Keratinocyte (primary cell): ENCODE results near the gene TECPR1.

Source experiments
- CTCF ChIP-seq, 3 experiments: IDR thresholded peaks in 1 of 3; conservative IDR thresholded peaks in 1 of 3; optimal IDR thresholded peaks in 1 of 3; 2 replicates in 2 of 3; 3 replicates in 1 of 3; pipeline versions ENCODE3 to v1.5.1; 2011; ENCODE audit warnings: low read length in 3 of 3, mild to moderate bottlenecking in 3 of 3, moderate library complexity in 2 of 3, control low read depth in 1 of 3, inconsistent platforms in 1 of 3; ENCODE audit not compliant: insufficient read depth in 2 of 3; ENCODE audit errors: extremely low read depth in 1 of 3
- EZH2 ChIP-seq: IDR thresholded peaks from one replicate; pipeline ENCODE4 v1.6.1; 2012; ENCODE audit warnings: inconsistent platforms, mild to moderate bottlenecking, low read length, moderate library complexity

DNA sequence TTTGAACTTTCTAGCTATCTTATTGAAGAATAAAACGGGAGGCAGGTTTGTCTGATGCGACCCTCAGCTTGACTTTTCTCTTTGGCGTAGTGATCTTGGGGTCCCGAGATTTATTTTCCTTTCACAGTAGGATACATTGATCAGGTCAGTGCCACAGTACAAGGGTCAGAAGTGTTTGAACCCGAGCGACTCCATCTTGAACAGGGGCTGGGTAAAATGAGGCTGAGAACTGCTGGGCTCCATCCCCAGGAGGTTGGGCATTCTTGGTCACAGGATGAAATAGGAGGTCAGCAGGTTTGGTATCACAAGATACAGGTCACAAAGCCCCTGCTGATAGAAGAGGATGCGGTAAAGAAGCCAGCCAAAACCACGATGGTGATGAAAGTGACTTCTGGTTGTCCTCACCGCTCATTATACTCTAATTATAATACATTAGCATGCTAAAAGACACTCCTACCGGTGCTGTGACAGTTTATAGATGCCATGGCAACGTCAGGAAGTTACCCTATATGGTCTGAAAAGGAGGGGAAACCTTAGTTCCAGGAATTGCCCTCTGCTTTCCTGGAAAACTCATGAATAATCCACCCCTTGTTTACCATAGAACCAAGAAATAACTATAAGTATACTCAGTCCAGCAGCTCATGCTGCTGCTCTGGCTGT lies 3.0 kb upstream of the TECPR1 start:
- no peak for TF ChIP-seq CTCF (optimal IDR thresholded peaks at IDR 0.05 in 1 of 3, IDR thresholded peaks at IDR 0.05 in 1 of 3, conservative IDR thresholded peaks at IDR 0.05 in 1 of 3; ENCODE audit: extremely low read depth in 1 of 3, insufficient read depth in 2 of 3, low read length in 3 of 3)
- TF ChIP-seq EZH2, result no peak
